Renal cortical epithelial cell (primary cell): Measurements from ENCODE around the gene CCDC85C. TPM values are rescaled to one million over a fixed set of nuclear protein-coding genes. Genes with fewer than 3 reads are reported as not detected.

Experiments used
- DNase-seq: peaks from one replicate; pipeline ENCODE4 v3.0.0-alpha.2; 2011; ENCODE audit warnings: low read depth
- total RNA-seq: library from RNA; depleted of rRNA; stranded (reverse); fragments of >200 nt; gene quantifications from 2 replicates; pipeline ENCODE4 v1.2.3, GENCODE V29; 2014

CCDC85C gene
- total RNA-seq, 1 donor from 2014 or later, result 11.0 TPM

- no peak for DNase-seq
Measured at GRCh38 chr14:99540196-99541032, 63.6 kb downstream of the CCDC85C start.

DNA sequence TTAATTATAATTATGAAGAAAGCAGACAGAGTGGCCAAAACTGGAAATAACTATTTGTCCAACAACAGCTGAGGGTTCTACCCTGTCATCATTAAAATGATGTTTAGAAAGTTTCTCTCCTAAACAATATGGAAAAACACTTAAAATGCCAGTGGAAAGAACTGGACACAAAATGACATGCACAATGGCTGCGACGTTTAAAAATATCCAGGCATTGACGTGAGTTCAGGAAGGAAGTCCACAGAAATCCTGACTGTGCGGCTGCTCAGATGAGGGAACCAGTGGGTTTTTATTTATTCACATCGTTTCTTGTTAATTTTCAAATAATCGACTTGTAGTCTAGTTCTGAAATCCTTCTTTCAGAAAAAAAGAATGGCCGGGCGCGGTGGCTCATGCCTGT is 64.5 kb downstream of the CCDC85C start:
- DNase-seq, result no peak

DNA sequence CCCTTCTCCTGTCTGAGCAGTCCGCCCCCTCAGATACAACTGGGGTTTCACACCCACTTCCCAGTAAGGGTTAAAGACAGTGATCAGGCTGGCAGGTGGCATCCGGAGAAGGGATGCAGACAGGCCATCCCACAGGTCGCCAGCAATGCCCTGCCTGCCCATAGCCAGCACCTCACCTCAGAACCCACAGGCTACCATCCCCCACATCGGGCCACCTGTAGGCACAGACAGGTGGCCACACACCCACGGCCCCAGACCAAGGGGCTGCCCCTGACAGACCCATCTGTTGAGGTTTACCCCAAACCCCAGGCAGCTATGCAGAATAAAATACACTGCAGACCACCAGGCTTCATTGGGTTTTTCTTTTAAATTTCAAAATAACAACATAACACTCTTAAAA is 65.3 kb downstream of the CCDC85C start:
- DNase-seq, result no peak

DNA sequence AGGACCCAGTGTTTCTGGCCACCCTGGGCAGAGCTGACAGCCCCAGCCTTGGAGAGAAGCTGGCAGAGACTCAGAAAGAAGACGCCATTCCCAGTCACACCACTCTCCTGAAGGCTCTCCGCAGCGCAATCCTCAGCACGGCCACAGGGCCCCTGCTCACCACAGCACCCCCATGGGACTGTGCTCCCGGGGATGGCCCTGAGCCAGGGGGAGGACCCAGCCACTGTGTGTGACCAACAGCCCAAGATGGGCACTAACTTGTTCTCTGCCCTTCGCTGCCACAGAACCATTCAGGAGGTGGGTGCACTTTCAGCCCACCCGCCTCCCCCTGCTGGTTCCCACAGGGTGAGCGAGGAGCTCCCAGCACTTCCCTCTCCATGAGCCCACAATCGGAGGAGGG is 65.7 kb downstream of the CCDC85C start:
- no peak for DNase-seq

- peak; percentile 53 for DNase-seq
Measured at GRCh38 chr14:99537399-99537798, 66.6 kb downstream of the CCDC85C start.

DNA sequence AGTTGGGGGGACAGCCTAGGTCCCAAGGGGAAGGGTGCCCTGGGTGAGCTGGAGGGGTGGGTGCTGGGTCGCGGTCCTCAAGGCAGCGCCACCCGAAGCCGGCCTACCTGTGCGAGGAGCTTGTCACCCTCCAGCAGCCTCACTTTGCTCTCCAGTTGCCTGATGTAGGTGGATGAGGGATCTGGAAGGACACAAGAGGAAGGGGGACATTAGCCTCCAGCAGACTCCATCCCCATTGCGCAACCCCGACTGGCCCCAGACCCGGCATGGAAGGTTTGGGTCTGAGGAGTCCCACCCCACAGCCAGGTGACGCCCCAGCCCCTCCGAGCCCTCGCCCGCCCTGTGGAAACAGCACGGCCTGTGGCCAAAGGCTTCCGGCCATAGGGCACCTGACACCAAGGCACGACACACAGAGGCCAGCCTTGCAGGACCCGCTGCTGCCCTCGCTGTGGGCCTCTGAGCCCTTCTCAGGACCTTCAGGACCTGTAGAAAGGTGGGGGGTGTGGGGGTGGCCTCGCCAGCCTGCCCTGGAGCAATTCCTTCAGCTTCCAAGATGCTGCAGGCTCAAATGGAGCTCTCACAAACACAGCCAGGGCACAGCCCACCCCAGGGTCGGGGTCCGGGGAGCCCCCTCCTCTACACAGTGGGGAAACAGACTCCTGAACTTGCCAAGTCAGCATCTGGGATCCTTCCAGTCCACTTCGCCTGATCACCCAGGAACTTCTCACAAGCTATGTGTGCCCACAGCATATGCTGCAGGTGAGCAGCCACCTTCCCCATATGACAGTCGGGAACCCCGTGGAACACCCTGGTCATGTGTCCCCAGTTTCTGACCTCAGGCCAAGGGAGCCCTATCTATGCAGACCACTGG is 67.9 kb downstream of the CCDC85C start:
- no peak for DNase-seq

DNA sequence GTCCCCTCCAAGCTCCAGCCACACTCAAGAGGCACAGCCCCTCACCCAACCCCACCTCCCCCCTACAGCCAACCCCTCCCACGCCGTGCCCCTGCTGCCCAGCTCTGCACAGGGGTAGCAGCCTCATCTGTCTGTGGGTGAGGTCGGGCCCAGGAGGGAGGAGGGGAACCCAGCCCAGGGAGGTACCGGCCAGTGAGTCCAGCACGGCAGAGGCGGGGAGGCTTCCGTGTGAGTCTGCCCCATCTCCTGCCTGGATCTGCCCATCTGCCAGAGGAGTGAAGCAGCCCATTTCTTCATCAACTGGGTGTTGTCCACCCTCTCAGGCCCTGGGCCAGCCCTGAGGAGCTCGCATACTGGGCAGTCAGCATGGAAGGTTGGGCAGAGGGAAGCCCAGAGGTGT is 68.6 kb downstream of the CCDC85C start:
- DNase-seq, result no peak

DNA sequence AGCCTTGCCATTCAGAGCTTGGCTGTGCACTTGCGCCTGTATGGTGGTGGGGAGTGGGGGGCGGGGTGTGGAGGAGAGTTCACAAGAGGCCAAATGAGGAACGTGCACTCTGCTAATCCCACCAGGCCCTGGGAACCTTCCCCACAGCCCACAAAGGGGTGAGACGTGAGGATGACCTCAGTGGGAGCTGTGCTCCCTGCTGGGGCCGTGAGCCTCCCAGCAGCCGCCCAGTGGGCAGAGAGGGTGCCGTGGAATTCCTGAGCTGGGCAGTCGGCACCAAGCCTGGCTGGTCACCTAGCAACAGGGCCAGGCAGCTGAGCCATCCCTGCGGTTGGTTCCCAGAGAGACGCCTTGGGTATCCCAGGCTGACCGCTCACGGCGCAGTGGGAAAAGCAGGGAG is 69.1 kb downstream of the CCDC85C start:
- no peak for DNase-seq

DNA sequence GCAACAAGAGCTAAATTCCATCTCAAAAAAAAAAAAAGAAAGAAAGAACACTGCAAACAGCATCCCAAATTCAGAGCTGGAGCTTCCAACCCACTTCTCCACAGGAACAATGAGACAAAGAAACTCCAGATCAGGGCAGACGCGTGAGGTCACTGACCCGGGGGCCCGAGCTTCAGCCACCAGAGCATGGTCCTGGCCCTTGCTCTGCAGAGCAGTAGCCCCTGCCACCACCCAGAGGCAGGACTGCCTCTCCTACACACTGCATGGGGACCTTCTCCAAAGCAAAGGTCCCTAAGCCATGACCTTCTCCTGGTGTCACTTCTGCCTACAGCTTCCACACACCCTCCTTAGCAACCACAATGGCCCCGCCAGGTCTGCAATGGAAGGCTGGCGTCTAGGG is 69.7 kb downstream of the CCDC85C start:
- DNase-seq, result no peak

GRCh38 chr14:99532310-99532709 is 71.7 kb downstream of the CCDC85C start:
- DNase-seq, result no peak

DNA sequence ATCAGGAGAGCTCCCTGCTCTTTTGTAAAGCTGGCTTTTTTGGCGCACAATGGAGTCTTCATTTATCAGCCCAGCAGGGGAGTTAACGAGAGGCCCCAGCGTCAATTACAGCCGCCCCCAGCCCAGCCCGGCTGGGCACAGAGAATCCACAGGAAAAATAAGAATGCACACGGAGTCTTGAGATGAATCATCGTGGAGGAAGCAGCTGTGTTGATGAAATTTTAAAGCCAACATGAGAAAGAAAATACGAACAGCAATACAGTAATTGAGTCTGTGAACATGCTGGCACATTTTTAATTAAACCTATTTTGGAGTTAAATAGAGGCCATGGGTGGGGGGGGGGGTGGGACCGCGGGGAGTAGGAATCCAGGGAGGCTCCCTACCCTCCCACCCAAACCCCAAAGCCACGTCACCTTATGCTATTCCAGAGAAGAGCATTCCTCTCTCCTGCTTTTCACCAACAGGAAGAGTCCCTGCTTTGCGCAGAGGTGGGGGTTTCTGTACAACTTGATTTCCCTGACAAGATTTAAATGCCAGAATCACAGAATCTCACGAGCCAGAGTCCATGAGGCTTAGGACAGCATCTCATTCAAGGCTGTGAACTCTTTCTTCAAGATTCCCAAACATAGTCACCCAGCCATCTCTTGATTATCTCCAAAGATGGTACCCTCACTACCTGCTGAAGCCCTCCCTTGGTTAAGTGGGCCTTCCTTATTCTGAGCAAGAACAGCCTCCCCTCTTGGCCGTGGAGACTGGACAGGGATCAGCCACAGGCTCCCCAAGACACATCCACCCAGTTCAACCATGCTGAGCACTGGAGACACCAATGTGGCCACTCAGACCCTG is 72.5 kb downstream of the CCDC85C start:
- DNase-seq, result peak; percentile 32

DNA sequence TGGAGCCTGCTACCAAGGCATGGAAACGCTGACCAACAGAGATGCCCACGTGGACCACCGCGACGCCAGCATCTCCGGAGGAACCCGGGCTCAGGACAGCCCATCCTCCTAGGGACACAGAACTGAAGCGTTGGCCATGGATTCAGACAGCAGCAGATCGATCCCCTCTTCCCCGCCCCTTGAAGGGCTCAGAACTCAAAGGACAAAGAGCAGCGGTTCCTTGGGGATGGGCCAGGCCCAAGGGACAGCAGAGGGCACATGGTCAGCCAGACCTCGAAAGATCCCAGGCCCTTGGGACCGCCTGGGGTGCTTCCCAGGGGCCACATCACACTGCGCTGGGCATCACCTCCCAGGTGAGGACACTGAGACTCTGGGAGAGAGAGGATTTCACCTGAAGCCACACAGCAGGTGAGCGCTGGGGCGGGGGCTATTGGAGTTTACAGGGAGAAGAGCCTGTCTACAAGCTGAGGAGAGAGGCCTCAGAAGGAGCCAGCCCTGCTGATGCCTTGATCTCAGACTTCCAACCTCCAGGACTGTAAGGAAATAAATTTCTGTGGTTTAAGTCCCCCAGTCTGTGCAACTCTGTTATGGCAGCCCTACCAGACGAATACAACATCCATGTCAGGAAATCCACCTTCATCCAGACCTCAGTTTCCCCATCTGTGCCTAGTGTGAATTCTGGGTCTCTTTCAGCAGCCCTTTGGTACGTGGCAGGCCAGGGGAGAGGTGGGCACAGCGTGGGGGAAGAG is 73.4 kb downstream of the CCDC85C start:
- no peak for DNase-seq

DNA sequence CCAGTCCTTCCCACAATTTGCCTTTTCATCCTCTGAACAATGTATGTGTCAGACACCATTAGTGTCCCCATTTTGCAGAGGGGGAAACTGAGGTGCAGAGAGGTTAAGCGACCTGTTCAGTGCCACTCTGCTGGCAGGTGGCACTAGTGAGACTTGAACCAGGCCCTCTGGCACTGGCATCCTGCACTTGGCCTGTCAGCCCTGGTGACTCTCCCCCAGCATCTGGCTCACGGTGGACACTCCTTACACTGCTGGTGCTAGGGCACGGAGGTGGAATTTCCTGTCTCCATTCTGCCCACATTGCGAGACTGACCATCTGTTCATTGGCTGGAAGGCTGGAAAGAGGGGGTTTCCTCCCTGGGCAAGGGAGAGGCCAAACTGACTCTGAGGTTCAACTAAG is 74.1 kb downstream of the CCDC85C start:
- DNase-seq, result no peak

DNA sequence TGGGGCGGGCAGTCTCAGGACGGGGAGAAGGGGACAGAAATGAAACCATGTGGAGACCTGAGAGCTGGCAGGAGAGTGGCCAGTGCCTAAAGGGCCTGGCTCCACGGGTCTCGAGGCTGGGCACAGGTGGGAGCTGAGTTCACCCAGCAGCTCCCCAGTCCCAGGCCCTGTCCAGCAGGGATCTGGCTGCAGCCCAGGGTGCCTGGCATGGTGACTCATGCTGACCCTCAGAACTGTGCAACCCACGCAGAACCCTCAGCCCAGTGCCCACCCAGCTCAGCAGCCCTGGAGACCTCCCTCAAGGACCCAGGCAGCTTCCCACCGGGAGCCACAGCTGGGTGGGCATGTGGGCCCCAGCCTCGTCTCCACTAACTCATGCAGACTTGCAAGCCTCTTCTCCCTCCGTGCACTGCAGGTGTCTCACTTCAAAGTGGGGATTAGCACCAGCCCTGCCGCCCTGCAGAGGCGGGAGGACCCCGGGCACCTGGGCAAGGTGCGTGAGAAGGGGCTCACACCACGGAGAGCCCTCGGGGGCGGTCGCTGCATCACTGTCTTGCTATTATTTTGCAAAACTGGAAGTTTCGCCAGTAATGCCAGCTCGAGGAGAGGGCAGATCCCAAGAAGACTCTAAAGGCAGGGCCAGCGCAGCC is 76.5 kb downstream of the CCDC85C start:
- DNase-seq, result no peak

DNA sequence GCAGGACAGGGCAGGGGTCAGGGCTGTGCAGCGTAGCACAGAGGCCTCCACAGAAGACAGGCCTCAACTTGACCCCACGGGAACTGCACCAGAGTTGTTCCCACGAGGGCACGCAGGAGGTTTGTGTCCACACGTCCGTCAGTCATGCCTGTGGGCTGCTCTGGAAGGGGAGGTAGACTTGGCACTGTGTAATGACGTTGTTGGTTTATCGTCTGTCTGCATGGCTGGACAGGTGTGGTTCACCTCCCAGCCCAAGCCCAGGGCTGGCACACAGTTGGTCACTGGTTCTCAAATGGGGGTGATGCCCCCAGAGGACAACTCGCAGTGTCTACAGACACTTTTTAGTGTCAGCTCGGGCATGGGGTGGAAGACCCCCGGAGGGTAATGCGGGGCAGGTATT is 77.0 kb downstream of the CCDC85C start:
- DNase-seq, result no peak

GRCh38 chr14:99525699-99526080 is 78.3 kb downstream of the CCDC85C start:
- no peak for DNase-seq

DNA sequence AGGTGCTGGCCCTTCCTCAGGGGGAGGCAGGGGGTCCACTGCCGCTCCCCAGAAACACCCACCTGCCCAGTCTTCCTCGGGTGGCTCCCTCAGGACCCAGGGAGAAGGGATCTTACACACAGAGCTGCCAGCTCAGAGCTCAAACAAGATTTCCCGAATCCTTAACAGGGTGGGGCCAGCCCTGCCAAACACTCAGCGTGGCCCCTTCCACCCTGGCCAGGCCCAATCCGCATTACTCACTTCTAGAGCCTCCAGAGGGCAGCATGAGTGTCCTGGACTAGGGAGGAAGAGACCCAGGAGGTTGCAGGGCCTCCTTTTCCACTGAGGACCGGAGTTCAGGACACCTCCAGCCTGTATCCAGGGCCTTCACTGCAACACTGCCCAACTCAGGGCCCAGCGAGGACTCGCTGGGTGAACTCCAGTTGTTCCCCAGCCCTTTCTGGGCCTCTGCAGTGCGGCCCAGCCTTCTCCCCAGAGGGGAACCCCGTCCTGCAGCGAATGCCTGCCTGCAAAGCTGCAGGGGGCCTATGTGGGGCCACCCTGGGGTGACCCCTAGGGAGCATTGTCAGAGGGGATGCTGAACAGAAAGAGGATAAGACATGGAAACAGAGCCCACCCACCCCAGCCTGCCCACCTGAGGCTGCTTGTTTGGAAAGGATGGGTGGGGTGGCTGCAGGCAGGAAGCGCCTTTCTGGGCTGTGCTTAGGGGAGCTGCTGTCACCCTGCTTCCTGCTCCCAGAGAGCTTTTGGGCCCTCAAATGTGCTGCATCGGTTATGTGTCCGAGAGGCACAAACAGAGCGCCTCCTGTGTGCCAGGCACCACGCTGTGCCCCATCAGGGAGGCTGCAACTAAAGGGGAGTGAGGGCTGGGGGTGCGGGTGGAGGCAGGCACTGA is 79.0 kb downstream of the CCDC85C start:
- peak; percentile 22 for DNase-seq

DNA sequence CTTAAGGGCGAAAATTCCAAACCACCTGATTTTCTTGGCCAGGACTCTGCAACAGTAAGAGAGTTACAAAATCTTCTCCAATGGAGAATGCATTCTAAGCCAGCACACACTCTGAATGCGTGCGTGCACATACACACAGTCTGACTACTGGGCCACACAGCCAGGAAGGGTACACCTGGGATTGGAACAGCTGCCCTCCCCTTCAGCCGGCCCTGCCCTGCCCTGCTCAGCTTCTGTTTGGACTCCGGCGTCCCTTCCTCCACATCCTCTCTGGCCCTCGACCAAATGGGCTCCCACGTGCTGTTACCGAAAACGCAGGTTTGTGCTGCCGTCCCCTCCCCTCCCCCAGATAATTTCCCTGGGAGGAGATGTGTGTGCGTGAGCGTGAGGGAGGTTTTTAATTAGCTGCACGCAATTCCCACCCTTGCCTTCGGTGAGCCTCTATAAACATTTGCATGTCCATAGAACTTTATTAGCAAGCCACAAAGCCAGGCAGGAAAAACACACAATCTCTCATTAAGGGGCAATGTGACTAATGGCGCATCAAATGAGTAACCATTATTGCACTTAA is 79.8 kb downstream of the CCDC85C start:
- DNase-seq, result peak; percentile 52

DNA sequence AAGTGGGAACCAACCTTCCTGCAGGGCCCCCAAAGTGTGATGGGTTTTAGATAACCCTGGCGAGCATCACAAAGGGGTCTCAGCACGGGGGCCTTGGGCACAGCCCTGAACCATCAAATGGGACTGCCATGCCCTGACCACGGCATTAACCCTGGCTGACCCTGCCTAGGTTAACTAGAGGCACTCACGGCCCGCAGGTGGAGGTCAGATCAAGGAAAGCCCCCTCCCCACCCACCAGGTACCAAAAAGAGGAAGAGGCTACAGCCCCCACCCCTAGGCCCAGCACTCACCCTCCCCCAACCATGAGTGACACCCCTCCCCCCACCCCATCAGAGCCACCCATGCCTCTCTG is 80.3 kb downstream of the CCDC85C start:
- DNase-seq, result no peak
